Activated CD8-positive, alpha-beta T cell treated with anti-CD3 and anti-CD28 coated beads for 36 hours (primary cell): ENCODE data around the gene THAP3. TPM values are rescaled to one million over a fixed set of nuclear protein-coding genes. Genes with fewer than 3 reads are reported as not detected.

Experiments
- ATAC-seq: fragments of 200-7000 bp; cut with Tn5 transposase; one replicate; pipeline ENCODE4 v1.10.0; 2021; ENCODE audit warnings: mild to moderate bottlenecking, moderate library complexity
- CTCF ChIA-PET: fragments of 350-600 bp; sonication (Branson Sonifier 250); formaldehyde crosslinking; loops from one replicate; lab custom pipeline; 2021; ENCODE audit warnings: antibody characterized with exemption; lab: Charles Lee
- POLR2A ChIA-PET: fragments of 350-600 bp; sonication (Branson Sonifier 250); formaldehyde crosslinking; loops from one replicate; lab custom pipeline; 2021; ENCODE audit warnings: antibody characterized with exemption; lab: Charles Lee
- DNase-seq: peaks from one replicate; pipeline ENCODE4 v3.0.0-alpha.2; 2020
- H3K27ac Mint-ChIP-seq: one replicate; pipeline ENCODE4 v1.8.0; 2021; ENCODE audit warnings: mild to moderate bottlenecking, mixed read lengths
- H3K27me3 Mint-ChIP-seq: one replicate; pipeline ENCODE4 v1.8.0; 2021; ENCODE audit warnings: mixed read lengths
- H3K36me3 Mint-ChIP-seq: one replicate; pipeline ENCODE4 v1.8.0; 2021; ENCODE audit warnings: low read depth, mixed read lengths
- H3K4me1 Mint-ChIP-seq: one replicate; pipeline ENCODE4 v1.8.0; 2021; ENCODE audit warnings: low read depth, mixed read lengths
- H3K4me3 Mint-ChIP-seq: one replicate; pipeline ENCODE4 v1.8.0; 2021; ENCODE audit warnings: mild to moderate bottlenecking, moderate library complexity, mixed read lengths
- H3K9me3 Mint-ChIP-seq: one replicate; pipeline ENCODE4 v1.8.0; 2021; ENCODE audit warnings: mixed read lengths
- intact Hi-C: fragments of 100-400 bp; cut with micrococcal nuclease; formaldehyde crosslinking; loops from one replicate; pipeline ENCODE4 v1.10.0; 2022
- total RNA-seq, 2 experiments: library from RNA; stranded (reverse); gene quantifications; one replicate each; pipeline ENCODE4 v1.2.3, GENCODE V29; 2021
- TF ChIP-seq, protein P1 (sequence below): fragments of 200-600 bp; IDR thresholded peaks from one replicate; pipeline ENCODE4 v1.8.0; 2022; ENCODE audit warnings: antibody characterized with exemption, mild to moderate bottlenecking

Gene THAP3
- total RNA-seq, 2 experiments from 2014 or later = 19.0 to 24.5 TPM

- no peaks in the 10 kb centered on the region for H3K4me1 Mint-ChIP-seq
Measured at GRCh38 chr1:6645018-6645417, 20.4 kb downstream of the THAP3 start.

GRCh38 chr1:6646499-6647148 is 22.0 kb downstream of the THAP3 start:
- peaks cover 20% of the 10 kb centered on the region for H3K36me3 Mint-ChIP-seq
- no peak overlapping the region for H3K4me3 Mint-ChIP-seq
- DNase-seq = peak; percentile 33
- H3K27me3 Mint-ChIP-seq = no peaks in the 10 kb centered on the region
- no peaks in the 10 kb centered on the region for H3K9me3 Mint-ChIP-seq
- ChIA-PET CTCF (interaction anchor here (0.7 to 3.6 kb wide), 34 partner anchors 7 to 180 kb away, joined by 3 to 14 read pairs (median 5); partner anchors contain the start of genes NOL9, TAS1R1, THAP3 and TNFRSF25), POLR2A (interaction anchor here (1.2 kb wide), 1 partner anchor 16 kb away, joined by 3 read pairs; no protein-coding TSS in a partner anchor)
- peak; percentile 69 for ATAC-seq
- no peak overlapping the region for H3K27ac Mint-ChIP-seq
- TF ChIP-seq, protein P1, sequence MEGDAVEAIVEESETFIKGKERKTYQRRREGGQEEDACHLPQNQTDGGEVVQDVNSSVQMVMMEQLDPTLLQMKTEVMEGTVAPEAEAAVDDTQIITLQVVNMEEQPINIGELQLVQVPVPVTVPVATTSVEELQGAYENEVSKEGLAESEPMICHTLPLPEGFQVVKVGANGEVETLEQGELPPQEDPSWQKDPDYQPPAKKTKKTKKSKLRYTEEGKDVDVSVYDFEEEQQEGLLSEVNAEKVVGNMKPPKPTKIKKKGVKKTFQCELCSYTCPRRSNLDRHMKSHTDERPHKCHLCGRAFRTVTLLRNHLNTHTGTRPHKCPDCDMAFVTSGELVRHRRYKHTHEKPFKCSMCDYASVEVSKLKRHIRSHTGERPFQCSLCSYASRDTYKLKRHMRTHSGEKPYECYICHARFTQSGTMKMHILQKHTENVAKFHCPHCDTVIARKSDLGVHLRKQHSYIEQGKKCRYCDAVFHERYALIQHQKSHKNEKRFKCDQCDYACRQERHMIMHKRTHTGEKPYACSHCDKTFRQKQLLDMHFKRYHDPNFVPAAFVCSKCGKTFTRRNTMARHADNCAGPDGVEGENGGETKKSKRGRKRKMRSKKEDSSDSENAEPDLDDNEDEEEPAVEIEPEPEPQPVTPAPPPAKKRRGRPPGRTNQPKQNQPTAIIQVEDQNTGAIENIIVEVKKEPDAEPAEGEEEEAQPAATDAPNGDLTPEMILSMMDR = peak; percentile 81
- no peaks in the 10 kb centered on the region for H3K4me1 Mint-ChIP-seq
- intact Hi-C loops = no loop called here

More at GRCh38 chr1:6645018-6645417, 20.4 kb downstream of the THAP3 start:
- ATAC-seq (no peak), DNase-seq (no peak)
- TF ChIP-seq, protein P1 = no peak
- intact Hi-C loops = no loop called here
- no peaks in the 10 kb centered on the region for H3K27me3 Mint-ChIP-seq
- H3K9me3 Mint-ChIP-seq = no peaks in the 10 kb centered on the region
- ChIA-PET POLR2A (no interaction called here), CTCF (interaction anchor here (1.1 to 3.6 kb wide), 3 partner anchors 9 to 159 kb away, joined by 7 to 13 read pairs (median 9); partner anchors contain the start of genes NOL9 and TAS1R1)
- H3K36me3 Mint-ChIP-seq = peaks cover 17% of the 10 kb centered on the region
- no peak overlapping the region for H3K27ac Mint-ChIP-seq
- no peak overlapping the region for H3K4me3 Mint-ChIP-seq

DNA sequence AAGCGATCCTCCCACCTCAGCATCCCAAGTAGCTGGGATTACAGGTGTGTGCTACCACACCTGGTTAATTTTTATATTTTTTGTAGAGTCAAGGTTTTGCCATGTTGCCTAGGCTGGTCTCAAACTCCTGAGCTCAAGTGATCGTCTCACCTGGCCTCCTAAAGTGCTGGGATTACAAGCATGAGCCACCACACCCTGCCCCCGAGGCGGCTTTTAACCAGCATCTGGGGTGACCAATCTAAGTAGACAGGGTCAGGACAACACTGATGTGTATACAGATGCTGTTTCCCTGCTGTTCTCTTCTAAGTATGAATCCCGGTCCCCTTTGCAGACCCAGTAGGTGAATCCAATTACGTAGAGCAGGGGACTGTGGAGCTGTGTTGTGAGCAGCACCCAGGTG is 23.9 kb downstream of the THAP3 start:
- no peaks in the 10 kb centered on the region for H3K27me3 Mint-ChIP-seq
- ATAC-seq (no peak), DNase-seq (no peak)
- ChIA-PET POLR2A (interaction anchor here (1.1 kb wide), 1 partner anchor 18 kb away, joined by 3 read pairs; no protein-coding TSS in a partner anchor), CTCF (interaction anchor here (1.5 kb wide), 1 partner anchor 15 kb away, joined by 3 read pairs; no protein-coding TSS in a partner anchor)
- intact Hi-C loops = no loop called here
- H3K4me3 Mint-ChIP-seq = no peak overlapping the region
- peaks cover 19% of the 10 kb centered on the region for H3K36me3 Mint-ChIP-seq
- TF ChIP-seq, protein P1 = no peak
- H3K27ac Mint-ChIP-seq = no peak overlapping the region
- no peaks in the 10 kb centered on the region for H3K9me3 Mint-ChIP-seq
- no peaks in the 10 kb centered on the region for H3K4me1 Mint-ChIP-seq

DNA sequence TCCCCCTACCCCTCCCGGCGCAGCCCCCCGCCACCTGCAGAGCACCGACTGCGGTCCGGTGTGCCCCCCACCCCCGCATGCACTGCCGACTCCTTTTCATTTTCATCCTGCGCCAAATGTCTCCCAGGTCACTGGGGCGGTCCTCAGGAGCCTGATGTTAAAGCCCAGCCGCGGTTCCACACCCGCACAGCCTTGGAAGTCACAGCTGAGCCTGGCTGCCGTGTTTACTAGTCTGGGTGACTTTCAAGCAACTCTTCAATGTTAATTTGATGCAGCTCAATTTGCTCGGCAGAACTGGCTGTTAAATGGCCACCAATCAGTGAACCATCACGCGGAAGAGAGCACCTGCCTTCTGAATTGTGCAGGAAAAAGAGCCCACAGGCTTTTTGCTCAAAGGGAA is 27.2 kb downstream of the THAP3 start:
- POLR2A ChIA-PET = no interaction called here
- CTCF ChIA-PET = interaction anchor here (1.0 to 1.1 kb wide), 2 partner anchors 49 to 214 kb away, joined by 3 read pairs; partner anchors contain the start of gene DNAJC11
- Mint-ChIP-seq H3K27me3 (no peaks in the 10 kb centered on the region), H3K27ac (no peak overlapping the region), H3K36me3 (peaks cover 15% of the 10 kb centered on the region), H3K4me3 (no peak overlapping the region), H3K9me3 (no peaks in the 10 kb centered on the region), H3K4me1 (peaks cover 2% of the 10 kb centered on the region)
- ATAC-seq (no peak), DNase-seq (no peak)
- TF ChIP-seq, protein P1 = no peak
- intact Hi-C loops = no loop called here

DNA sequence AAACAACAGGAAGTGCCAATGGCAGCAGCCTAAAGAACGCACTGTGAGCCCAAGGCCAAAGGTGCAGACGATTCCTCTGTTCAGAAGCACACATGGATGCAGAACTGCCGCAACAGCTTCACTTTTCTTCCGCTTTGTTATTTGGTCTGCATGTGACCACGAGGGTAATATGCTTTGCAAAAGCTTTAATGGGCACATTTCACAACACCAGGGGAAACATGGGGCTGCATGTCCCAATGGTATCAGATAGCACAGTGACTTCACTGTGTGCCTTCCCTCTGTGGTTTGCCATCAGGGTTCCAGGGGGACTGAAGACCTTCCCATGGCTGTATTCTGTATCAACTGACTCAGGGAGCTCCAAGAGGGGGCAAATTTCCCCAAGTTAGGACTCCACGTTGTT is 28.3 kb downstream of the THAP3 start:
- ATAC-seq (no peak), DNase-seq (no peak)
- Mint-ChIP-seq H3K4me1 (peaks cover 7% of the 10 kb centered on the region), H3K27ac (no peak overlapping the region), H3K9me3 (no peaks in the 10 kb centered on the region), H3K27me3 (no peaks in the 10 kb centered on the region), H3K36me3 (peaks cover 15% of the 10 kb centered on the region), H3K4me3 (no peak overlapping the region)
- ChIA-PET POLR2A (no interaction called here), CTCF (interaction anchor here (2.4 kb wide), 1 partner anchor 8 kb away, joined by 13 read pairs; no protein-coding TSS in a partner anchor)
- TF ChIP-seq, protein P1 = no peak
- intact Hi-C loops = no loop called here
